GM08714 (cell line): ENCODE data around the gene PDE4D.
"Not testable (repeated sequence)": the region's sequence is repeated elsewhere in the genome, so short reads cannot be mapped to it uniquely, and the experiment has no call there.

ENCODE experiments used
- H3K4me3 ChIP-seq: fragments of 200-500 bp; sonication (Bioruptor generic); 2 replicates; pipeline ENCODE4 v1.5.1; 2014; ENCODE audit warnings: mild to moderate bottlenecking, low read length, inconsistent platforms
- ZNF274 ChIP-seq: IDR thresholded peaks from 2 replicates; pipeline ENCODE4 v1.6.1; 2012; ENCODE audit warnings: mild to moderate bottlenecking, low read depth, low read length

Gene PDE4D

GRCh38 chr5:59064293-59064692 is 829.2 kb downstream of the PDE4D start:
- H3K4me3 ChIP-seq: no peak overlapping the region
- no peak for TF ChIP-seq ZNF274

DNA sequence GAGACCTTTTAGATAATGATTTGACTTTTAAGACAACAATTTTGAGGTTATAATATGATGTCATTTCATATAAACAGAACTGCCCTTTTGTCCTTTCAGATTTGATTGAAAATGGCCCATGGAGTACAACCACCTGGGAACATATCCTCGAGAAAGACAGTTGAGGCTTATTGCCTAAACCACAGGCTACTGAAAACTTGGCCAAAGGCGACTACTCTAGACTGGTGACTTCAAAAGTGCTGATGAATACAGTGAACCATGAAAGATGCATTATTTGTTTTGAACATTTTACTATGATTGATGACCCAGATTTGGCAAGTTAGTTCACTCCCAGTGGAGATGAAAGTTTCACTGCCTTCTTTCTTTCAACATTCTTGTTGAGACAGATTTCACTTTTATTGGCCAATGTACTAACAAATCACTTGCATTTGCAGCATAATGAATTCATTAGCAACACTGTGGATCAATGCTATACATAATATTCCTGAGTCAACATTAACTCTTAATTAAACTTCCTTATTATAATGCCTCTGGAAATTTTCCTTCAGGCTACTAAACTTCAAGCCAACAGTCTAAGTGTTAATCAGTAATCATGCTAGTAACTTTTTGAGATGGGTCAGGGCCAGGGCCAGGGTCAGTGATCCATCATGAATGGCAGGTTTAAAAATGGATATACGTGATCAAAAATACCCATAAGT is 830.4 kb downstream of the PDE4D start:
- no peak overlapping the region for H3K4me3 ChIP-seq
- TF ChIP-seq ZNF274: no peak

DNA sequence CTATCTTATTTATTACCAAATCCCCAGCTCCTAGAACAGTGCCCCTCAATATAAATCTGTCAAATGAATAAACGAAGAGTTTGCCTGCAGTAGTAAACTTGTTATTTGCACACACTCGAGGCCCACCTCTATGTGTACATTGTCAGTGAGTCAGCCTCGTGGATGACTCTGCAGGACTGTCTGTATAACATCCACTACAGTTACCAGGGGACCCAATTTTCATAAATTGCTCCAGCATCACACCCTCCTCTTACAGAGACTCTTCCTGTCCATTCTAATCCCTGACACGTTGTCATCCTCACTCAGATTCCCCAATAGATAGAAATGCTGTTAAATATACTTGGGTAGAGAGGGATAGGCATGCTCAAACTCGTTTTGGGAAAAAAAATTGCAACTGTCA is 832.1 kb downstream of the PDE4D start:
- H3K4me3 ChIP-seq: no peak overlapping the region
- no peak for TF ChIP-seq ZNF274

DNA sequence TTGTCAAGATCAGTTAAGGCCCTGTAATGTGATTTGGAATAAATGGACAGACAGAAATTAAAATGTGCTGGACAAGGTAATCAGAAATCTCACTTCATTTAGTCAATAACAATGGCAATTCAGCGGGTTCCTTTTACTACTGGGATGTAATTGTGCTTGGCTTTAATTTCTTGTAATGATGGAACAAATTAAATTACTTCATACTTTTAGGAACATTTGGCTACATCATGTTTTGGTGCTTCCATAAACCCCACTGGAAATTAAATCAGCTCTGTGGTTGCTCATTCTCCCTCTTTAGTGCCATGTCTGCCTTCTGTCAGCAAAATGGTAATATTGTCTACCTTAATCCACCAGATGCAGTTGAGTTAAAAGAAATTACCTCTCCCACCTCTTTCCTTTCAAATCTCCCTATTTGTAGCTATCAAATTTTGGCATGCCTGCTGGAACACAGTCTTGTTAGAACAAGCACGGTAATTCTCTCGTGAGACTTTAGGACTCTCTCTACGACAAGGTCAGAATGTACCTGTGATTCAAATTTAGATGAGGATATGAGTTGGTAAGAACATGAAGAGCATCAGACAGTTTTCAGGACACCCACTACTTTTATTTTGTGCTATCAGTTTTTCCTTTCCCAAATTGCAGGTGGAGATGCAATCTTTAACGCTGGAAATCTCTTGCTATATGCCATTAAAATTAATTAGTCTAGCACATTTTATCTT is 834.4 kb downstream of the PDE4D start:
- no peak overlapping the region for H3K4me3 ChIP-seq
- no peak for TF ChIP-seq ZNF274

GRCh38 chr5:59058237-59058636 is 835.3 kb downstream of the PDE4D start:
- H3K4me3 ChIP-seq: no peak overlapping the region
- no peak for TF ChIP-seq ZNF274

DNA sequence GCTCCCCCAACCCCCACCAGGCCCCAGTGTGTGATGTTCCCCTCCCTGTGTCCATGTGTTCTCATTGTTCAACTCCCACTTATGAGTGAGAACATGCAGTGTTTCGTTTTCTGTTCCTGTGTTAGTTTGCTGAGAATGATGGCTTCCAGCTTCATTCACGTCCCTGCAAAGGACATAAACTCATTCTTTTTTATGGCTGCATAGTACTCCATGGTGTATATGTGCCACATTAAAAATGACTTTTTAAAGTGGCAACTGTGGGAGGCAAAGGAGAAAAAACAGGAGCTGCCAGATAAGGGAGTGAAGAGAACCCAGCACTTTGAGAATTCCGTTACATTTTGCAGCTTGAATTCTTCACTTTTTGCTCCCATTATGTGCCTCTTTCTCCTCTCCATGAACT is 836.9 kb downstream of the PDE4D start:
- not testable (repeated sequence) for H3K4me3 ChIP-seq

GRCh38 chr5:59055745-59056448 is 837.6 kb downstream of the PDE4D start:
- TF ChIP-seq ZNF274: no peak
- no peak overlapping the region for H3K4me3 ChIP-seq

- TF ChIP-seq ZNF274: no peak
- no peak overlapping the region for H3K4me3 ChIP-seq
Measured at GRCh38 chr5:59054963-59055528, 838.5 kb downstream of the PDE4D start.

- no peak overlapping the region for H3K4me3 ChIP-seq
- TF ChIP-seq ZNF274: no peak
Measured at GRCh38 chr5:59051951-59052350, 841.6 kb downstream of the PDE4D start.

DNA sequence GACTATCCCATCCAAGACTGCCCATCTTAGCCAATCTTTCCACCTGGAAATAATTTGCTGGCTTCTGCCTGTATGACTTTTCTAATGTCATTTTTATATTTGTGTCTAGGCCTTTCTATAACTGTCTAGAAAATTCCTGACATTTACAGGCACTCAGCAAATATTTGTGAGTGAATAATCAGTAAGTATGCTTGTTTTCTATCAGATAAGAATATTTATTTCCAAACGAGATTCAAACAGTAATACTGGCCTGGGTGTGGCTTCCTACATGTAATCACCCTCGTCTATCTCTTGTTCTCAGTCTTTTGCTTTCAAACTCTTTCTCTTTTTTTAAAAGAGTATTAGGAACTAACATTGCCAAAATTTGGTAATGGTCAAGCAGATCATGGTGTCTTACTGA is 844.4 kb downstream of the PDE4D start:
- no peak for TF ChIP-seq ZNF274
- no peak overlapping the region for H3K4me3 ChIP-seq

GRCh38 chr5:59042201-59043055 is 851.1 kb downstream of the PDE4D start:
- H3K4me3 ChIP-seq: no peak overlapping the region
- no peak for TF ChIP-seq ZNF274

DNA sequence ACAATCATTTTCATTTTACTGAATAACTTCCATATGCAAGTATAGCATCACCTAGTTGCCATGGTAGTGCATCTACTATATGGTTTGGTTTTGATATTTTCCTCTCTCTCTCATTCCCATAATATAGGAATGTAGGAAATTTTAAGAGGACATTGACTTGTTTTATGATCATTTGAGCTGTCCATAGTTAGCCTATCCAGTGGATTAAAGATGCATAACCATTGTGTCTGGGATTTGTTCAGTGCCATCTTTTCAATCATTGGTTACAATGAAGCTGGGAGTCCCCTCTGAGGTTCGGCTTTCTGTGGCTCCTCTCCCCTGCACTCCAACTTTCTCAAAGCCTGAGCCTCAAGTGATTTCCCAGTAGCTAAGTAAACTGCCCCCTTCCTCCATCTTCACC is 852.2 kb downstream of the PDE4D start:
- no peak for TF ChIP-seq ZNF274
- H3K4me3 ChIP-seq: no peak overlapping the region

- TF ChIP-seq ZNF274: no peak
- H3K4me3 ChIP-seq: no peak overlapping the region
Measured at GRCh38 chr5:59040804-59041201, 852.7 kb downstream of the PDE4D start.

GRCh38 chr5:59040024-59040803 is 853.3 kb downstream of the PDE4D start:
- H3K4me3 ChIP-seq: peak overlapping the region; percentile 69; the same call in 1 of the 2 replicates
- no peak for TF ChIP-seq ZNF274
